DND-41 (cell line): ENCODE measurements around the gene ATAD3C.

Experiments
- ATAC-seq: fragments of 200-7000 bp; cut with Tn5 transposase; 3 replicates; pipeline ENCODE4 v1.9.1; 2021; ENCODE audit warnings: low read depth; ENCODE audit not compliant: insufficient read depth
- DNase-seq: peaks from one replicate; pipeline ENCODE4 v3.0.0-alpha.2; 2020
- H2AFZ ChIP-seq: 2 replicates; pipeline ENCODE4 v1.6.0; 2012; ENCODE audit warnings: low read depth, low read length
- H3K27ac ChIP-seq: 2 replicates; pipeline ENCODE4 v1.5.1; 2012; ENCODE audit warnings: low read length, inconsistent platforms
- H3K27me3 ChIP-seq: fragments of 200-600 bp; sonication (generic); 2 replicates; pipeline ENCODE4 v1.6.0; 2012; ENCODE audit warnings: low read length, mild to moderate bottlenecking, inconsistent platforms; ENCODE audit not compliant: insufficient read depth, poor library complexity
- H3K36me3 ChIP-seq: 2 replicates; pipeline ENCODE4 v1.5.1; 2012; ENCODE audit warnings: low read length, inconsistent platforms; ENCODE audit not compliant: insufficient read depth
- H3K4me1 ChIP-seq: 2 replicates; pipeline ENCODE4 v1.5.1; 2012; ENCODE audit warnings: mild to moderate bottlenecking, low read length; ENCODE audit not compliant: insufficient read depth
- H3K4me2 ChIP-seq: 2 replicates; pipeline ENCODE4 v1.6.0; 2012; ENCODE audit warnings: mild to moderate bottlenecking, moderate library complexity, low read length, inconsistent platforms; ENCODE audit not compliant: insufficient read depth
- H3K4me3 ChIP-seq, 2 experiments: fragments of 200-600 bp in 1 of 2; shearing (Covaris generic) in 1 of 2; 2 replicates each; pipeline ENCODE4 v1.5.1; 2012 to 2016; ENCODE audit warnings: inconsistent platforms in 2 of 2, low read length in 2 of 2, mild to moderate bottlenecking in 2 of 2, low read depth in 1 of 2, moderate library complexity in 1 of 2
- H3K79me2 ChIP-seq: 2 replicates; pipeline ENCODE4 v1.6.0; 2012; ENCODE audit warnings: low read length, inconsistent platforms; ENCODE audit not compliant: insufficient read depth
- H3K9ac ChIP-seq: 2 replicates; pipeline ENCODE4 v1.6.0; 2012; ENCODE audit warnings: low read depth, mild to moderate bottlenecking, inconsistent platforms, low read length, moderate library complexity
- H3K9me3 ChIP-seq: 2 replicates; pipeline ENCODE4 v1.5.1; 2012; ENCODE audit warnings: low read length, moderate library complexity, mild to moderate bottlenecking, inconsistent platforms; ENCODE audit not compliant: insufficient read depth, severe bottlenecking
- H4K20me1 ChIP-seq: 2 replicates; pipeline ENCODE4 v1.6.0; 2012; ENCODE audit warnings: low read length; ENCODE audit not compliant: insufficient read depth
- EZH2 ChIP-seq: IDR thresholded peaks from 3 replicates; pipeline ENCODE4 v1.6.1; 2012; ENCODE audit warnings: borderline replicate concordance, low read depth, mild to moderate bottlenecking, moderate library complexity, low read length, inconsistent platforms; ENCODE audit not compliant: severe bottlenecking
- TF ChIP-seq, protein P1 (sequence below): IDR thresholded peaks from 2 replicates; pipeline ENCODE4 v1.5.1; 2012; ENCODE audit warnings: borderline replicate concordance, low read length, moderate library complexity, mild to moderate bottlenecking; ENCODE audit not compliant: poor library complexity, severe bottlenecking; ENCODE audit errors: extremely low read depth

The ATAD3C gene

DNA sequence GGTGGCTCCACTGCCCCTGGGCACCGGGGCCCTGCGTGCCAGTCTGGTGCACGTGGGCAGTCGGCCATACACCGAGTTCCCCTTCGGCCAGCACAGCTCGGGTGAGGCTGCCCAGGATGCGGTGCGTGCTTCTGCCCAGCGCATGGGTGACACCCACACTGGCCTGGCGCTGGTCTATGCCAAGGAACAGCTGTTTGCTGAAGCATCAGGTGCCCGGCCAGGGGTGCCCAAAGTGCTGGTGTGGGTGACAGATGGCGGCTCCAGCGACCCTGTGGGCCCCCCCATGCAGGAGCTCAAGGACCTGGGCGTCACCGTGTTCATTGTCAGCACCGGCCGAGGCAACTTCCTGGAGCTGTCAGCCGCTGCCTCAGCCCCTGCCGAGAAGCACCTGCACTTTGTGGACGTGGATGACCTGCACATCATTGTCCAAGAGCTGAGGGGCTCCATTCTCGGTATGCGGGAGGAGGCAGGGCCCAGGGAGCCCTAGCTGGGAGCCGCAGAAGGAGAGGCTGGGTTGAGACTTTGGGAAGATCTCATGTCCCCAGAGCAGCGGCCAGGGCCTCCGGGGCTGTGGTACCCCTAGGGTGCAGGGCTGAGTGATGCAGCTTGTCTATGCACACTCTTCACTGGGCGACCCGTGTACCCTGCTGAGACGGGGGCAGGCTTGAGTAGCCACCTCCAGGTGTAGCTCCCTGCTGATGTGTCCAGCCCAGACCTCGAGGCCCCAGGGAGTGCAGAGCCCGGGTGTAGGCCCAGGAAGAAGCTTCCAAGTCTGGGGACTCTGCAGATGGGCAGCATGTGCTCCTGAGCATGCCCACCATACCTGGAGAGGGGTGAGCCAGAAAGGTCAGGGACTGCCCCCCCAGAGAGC, 12.2 kb upstream of the ATAD3C start:
- H3K9ac ChIP-seq, result no peak overlapping the region
- H3K4me1 ChIP-seq, result no peaks in the 10 kb centered on the region
- no peaks in the 10 kb centered on the region for H3K36me3 ChIP-seq
- ATAC-seq (no peak), DNase-seq (no peak)
- H3K4me2 ChIP-seq, result no peak overlapping the region
- no peak overlapping the region for H2AFZ ChIP-seq
- H3K79me2 ChIP-seq, result no peaks in the 10 kb centered on the region
- H3K27ac ChIP-seq, result no peak overlapping the region
- no peaks in the 10 kb centered on the region for H3K9me3 ChIP-seq
- TF ChIP-seq, protein P1, sequence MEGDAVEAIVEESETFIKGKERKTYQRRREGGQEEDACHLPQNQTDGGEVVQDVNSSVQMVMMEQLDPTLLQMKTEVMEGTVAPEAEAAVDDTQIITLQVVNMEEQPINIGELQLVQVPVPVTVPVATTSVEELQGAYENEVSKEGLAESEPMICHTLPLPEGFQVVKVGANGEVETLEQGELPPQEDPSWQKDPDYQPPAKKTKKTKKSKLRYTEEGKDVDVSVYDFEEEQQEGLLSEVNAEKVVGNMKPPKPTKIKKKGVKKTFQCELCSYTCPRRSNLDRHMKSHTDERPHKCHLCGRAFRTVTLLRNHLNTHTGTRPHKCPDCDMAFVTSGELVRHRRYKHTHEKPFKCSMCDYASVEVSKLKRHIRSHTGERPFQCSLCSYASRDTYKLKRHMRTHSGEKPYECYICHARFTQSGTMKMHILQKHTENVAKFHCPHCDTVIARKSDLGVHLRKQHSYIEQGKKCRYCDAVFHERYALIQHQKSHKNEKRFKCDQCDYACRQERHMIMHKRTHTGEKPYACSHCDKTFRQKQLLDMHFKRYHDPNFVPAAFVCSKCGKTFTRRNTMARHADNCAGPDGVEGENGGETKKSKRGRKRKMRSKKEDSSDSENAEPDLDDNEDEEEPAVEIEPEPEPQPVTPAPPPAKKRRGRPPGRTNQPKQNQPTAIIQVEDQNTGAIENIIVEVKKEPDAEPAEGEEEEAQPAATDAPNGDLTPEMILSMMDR, result no peak
- no peak overlapping the region for H3K4me3 ChIP-seq
- no peaks in the 10 kb centered on the region for H3K27me3 ChIP-seq
- H4K20me1 ChIP-seq, result no peaks in the 10 kb centered on the region

DNA sequence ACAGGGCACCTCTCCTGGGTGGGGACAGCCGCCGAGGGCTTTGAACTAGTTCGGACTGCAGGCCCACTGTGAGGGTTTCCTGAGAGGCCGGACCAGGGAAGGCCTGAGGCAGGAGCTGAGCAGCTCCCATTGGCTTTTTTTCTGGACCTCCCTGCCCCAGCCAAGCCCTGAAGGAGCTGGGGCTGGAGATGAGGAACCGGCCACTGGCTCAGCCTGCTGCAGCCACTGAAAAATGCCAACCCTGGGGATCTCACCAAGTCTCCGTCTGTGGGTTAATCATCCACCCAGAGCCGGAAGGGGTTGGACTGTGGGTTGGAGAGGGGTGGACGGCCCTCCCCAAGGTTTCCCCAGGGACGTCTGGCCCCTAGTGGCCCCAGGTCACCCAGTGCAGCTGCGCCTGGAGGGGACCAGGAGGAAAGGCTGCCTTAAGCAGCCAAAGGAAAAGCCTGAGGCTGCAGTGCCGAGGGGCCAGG, 11.5 kb upstream of the ATAD3C start:
- H3K79me2 ChIP-seq, result no peaks in the 10 kb centered on the region
- ATAC-seq (no peak), DNase-seq (no peak)
- no peak overlapping the region for H2AFZ ChIP-seq
- no peaks in the 10 kb centered on the region for H3K27me3 ChIP-seq
- no peak overlapping the region for H3K27ac ChIP-seq
- no peaks in the 10 kb centered on the region for H3K36me3 ChIP-seq
- H3K9ac ChIP-seq, result no peak overlapping the region
- H3K4me3 ChIP-seq, result no peak overlapping the region
- no peaks in the 10 kb centered on the region for H4K20me1 ChIP-seq
- no peak for TF ChIP-seq EZH2
- TF ChIP-seq, protein P1, result no peak
- H3K4me2 ChIP-seq, result no peak overlapping the region
- no peaks in the 10 kb centered on the region for H3K9me3 ChIP-seq
- no peaks in the 10 kb centered on the region for H3K4me1 ChIP-seq

DNA sequence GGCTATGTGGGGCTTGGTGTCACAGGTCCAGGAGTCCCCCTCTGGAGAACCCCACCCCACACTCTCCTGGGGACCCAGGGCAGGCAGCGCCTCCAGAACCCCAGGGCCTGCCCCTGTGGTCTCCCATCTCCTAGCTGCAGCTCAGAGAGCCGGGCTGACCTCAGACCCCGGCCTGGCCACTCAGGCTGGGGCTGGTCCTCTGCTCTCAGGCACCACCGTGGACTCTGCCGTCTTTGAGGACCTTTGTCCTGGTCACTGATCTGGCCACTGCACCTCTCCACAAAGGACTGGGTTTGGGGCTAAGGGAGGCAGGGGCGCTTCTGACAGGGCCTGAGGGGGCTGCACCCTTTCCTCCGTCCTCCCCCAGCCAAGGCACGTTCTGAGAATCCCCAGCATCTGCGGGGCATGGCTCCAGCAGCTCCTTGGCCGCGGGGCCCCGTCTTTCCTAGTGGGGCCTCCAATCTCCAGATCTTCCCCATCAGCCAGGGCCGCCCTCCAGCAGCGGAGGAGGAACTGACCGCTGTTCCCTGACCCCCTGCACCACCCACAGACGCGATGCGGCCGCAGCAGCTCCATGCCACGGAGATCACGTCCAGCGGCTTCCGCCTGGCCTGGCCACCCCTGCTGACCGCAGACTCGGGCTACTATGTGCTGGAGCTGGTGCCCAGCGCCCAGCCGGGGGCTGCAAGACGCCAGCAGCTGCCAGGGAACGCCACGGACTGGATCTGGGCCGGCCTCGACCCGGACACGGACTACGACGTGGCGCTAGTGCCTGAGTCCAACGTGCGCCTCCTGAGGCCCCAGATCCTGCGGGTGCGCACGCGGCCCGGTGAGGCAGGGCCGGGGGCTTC, 10.7 kb upstream of the ATAD3C start:
- no peaks in the 10 kb centered on the region for H3K4me1 ChIP-seq

More for the DNA sequence above, 10.7 kb upstream of the ATAD3C start:
- no peak overlapping the region for H3K4me3 ChIP-seq
- no peaks in the 10 kb centered on the region for H3K79me2 ChIP-seq
- H3K27me3 ChIP-seq, result no peaks in the 10 kb centered on the region
- no peak for DNase-seq
- H3K9ac ChIP-seq, result no peak overlapping the region
- H3K27ac ChIP-seq, result no peak overlapping the region
- H3K36me3 ChIP-seq, result no peaks in the 10 kb centered on the region
- no peak overlapping the region for H2AFZ ChIP-seq
- no peaks in the 10 kb centered on the region for H4K20me1 ChIP-seq
- no peak for TF ChIP-seq EZH2
- TF ChIP-seq, protein P1, result no peak
- no peak overlapping the region for H3K4me2 ChIP-seq
- no peak for ATAC-seq
- H3K9me3 ChIP-seq, result no peaks in the 10 kb centered on the region
